ENCODE data around the gene GPNMB.
"Not testable (repeated sequence)": the region's sequence is repeated elsewhere in the genome, so short reads cannot be mapped to it uniquely, and the experiment has no call there.

The GPNMB gene

DNA sequence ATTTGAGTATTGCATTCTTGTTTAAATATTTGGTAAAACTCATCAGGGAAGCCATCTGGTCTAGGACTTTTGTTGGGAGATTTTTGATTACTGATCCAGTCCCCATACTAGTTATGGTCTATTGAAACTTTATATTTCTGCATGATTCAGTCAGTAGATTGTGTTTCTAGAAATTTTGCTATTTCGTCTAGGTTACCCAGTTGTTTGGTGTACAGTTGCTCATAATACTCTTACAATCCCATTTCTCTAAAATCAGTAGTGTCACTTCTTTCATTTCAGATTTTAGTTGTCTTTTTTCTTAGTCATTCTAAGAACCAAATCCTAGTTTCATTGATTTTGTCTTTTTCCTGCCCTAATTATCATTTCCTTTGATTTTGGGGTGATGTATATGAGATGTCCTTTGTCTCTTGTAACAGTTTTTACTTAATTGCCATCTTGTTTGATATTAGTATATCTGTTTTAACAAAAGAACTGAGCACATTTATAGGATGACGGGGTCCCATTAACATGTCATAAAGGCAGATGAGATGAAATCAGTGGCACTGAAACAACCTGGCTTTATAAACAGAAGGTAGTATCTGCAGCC, 60.5 kb downstream of the GPNMB start:
- DNase-seq = peak in 1 of 5 experiments; percentile 41

DNA sequence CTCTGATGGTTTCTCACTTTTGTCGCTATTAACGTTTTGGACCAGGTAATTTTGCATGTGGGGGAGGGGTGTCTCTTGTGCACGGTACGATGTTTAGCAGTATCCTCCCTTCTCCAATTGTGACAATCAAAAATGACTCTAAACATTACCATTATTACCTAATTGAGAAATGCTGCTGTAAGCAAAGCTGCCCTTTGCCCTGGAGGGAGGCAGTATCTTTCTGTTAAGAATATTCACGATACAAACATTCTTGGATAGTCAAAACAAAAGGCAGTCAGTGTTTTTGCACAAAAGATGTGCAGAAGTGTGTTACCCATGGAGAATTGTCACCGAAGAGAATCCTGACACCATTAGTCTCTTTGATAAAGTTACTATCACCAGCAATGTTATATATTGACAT, 62.2 kb downstream of the GPNMB start:
- no peak for DNase-seq

DNA sequence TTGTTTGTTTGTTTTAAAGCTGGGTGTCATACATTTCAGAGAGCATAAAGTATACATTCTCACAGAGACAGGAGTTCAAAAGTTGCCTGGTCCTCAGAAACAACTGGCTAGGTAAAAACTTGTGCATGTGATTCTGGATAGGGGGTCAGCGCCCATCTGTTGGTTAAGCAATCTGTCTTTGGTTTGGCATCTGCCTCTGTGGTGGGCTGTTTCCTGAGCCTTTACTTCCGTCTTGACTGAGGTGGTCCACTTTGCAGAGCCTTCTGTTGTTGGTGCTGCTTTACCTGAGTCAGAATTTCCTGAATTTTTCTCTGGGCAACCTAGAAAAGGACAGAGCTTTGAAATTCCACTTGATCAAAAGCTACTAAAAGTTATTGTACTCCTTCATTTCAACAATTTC, 65.6 kb downstream of the GPNMB start:
- DNase-seq = not testable (repeated sequence)

DNA sequence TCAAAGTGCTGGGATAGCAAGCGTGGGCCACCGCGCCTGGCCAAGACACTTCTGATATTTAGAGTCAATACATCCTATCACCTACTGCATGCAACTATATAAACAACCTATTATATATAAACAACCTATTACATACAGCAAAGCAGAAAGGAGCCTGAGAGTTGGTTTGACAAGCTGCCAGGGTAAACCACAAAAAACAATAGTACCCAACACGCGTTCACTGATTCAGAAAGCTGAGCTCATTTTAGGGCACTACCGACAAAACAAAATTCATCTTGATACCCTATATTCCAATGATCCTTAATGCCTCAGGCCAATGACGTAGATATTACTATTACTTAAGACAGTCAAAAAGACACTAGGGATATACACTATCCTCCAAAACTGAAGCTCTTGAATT, 68.8 kb downstream of the GPNMB start:
- DNase-seq = peak in 1 of 5 experiments; percentile 49
